Activated B cell treated with CpG ODN at 0.5 μM for 24 hours (primary cell): ENCODE data around the gene IHH. TPM values are rescaled to one million over a fixed set of nuclear protein-coding genes. Genes with fewer than 3 reads are reported as not detected.
A peak's percentile ranks its signal among the peaks of the same experiment; 100 is the strongest.

Experiments used
- ATAC-seq: fragments of 200-7000 bp; cut with Tn5 transposase; one replicate; pipeline ENCODE4 v1.10.0; 2021; ENCODE audit warnings: low read depth, mild to moderate bottlenecking, moderate library complexity
- CTCF ChIA-PET: fragments of 350-600 bp; sonication (Branson Sonifier 250); formaldehyde crosslinking; loops from one replicate; lab custom pipeline; 2021; ENCODE audit warnings: antibody characterized with exemption; lab: Charles Lee
- POLR2A ChIA-PET: fragments of 350-600 bp; sonication (Branson Sonifier 250); formaldehyde crosslinking; loops from one replicate; lab custom pipeline; 2021; ENCODE audit warnings: antibody characterized with exemption; lab: Charles Lee
- DNase-seq: peaks from one replicate; pipeline ENCODE4 v3.0.0; 2022
- H3K27ac Mint-ChIP-seq: one replicate; pipeline ENCODE4 v1.8.0; 2020; ENCODE audit warnings: mixed read lengths
- H3K27me3 Mint-ChIP-seq: one replicate; pipeline ENCODE4 v1.8.0; 2021; ENCODE audit warnings: mixed read lengths
- H3K36me3 Mint-ChIP-seq: one replicate; pipeline ENCODE4 v1.8.0; 2021; ENCODE audit warnings: low read depth, mixed read lengths
- H3K4me1 Mint-ChIP-seq: one replicate; pipeline ENCODE4 v1.8.0; 2021; ENCODE audit warnings: mixed read lengths
- H3K4me3 Mint-ChIP-seq: one replicate; pipeline ENCODE4 v1.8.0; 2020; ENCODE audit warnings: mild to moderate bottlenecking, mixed read lengths
- H3K9me3 Mint-ChIP-seq: one replicate; pipeline ENCODE4 v1.8.0; 2020; ENCODE audit warnings: mixed read lengths
- CTCF ChIP-seq: fragments of 200-600 bp; IDR thresholded peaks from one replicate; pipeline ENCODE4 v1.8.0; 2022; ENCODE audit warnings: antibody characterized with exemption, mild to moderate bottlenecking
- intact Hi-C: fragments of 100-400 bp; cut with micrococcal nuclease; formaldehyde crosslinking; loops from one replicate; pipeline ENCODE4 v1.15.1; 2024
- total RNA-seq: library from RNA; stranded (reverse); gene quantifications from 2 replicates; pipeline ENCODE4 v1.2.3, GENCODE V29; 2022

IHH gene
- 0.10 TPM in 1 of 2 replicates, not detected in the other for total RNA-seq

- no peaks in the 10 kb centered on the region for H3K36me3 Mint-ChIP-seq
- H3K4me1 Mint-ChIP-seq: peaks cover 32% of the 10 kb centered on the region
- POLR2A ChIA-PET: no interaction called here
- H3K9me3 Mint-ChIP-seq: no peaks in the 10 kb centered on the region
- H3K4me3 Mint-ChIP-seq: peak within 1 kb of the TSS; percentile 41
- no peak for TF ChIP-seq CTCF
- H3K27me3 Mint-ChIP-seq: peaks cover 52% of the 10 kb centered on the region
- ATAC-seq (no peak), DNase-seq (peak; percentile 19)
- intact Hi-C loops: no loop called here
- no peak within 1 kb of the TSS for H3K27ac Mint-ChIP-seq
- CTCF ChIA-PET: interaction anchor here (6.3 kb wide), 1 partner anchor 95 kb away, joined by 53 read pairs; no protein-coding TSS in a partner anchor
These were observed at the start of gene IHH for GRCh38 chr2:219060821-219061791. IHH (minus strand) TSS chr2:219060921; CDS start chr2:219060467, 454 bp downstream.

- H3K4me3 Mint-ChIP-seq: no peak overlapping the region
- no peaks in the 10 kb centered on the region for H3K27me3 Mint-ChIP-seq
- TF ChIP-seq CTCF: no peak
- no peak overlapping the region for H3K27ac Mint-ChIP-seq
- H3K4me1 Mint-ChIP-seq: no peaks in the 10 kb centered on the region
- intact Hi-C loops: no loop called here
- H3K9me3 Mint-ChIP-seq: no peaks in the 10 kb centered on the region
- DNase-seq: no peak
- ChIA-PET POLR2A (no interaction called here), CTCF (interaction anchor here (1.8 kb wide), 1 partner anchor 10 kb away, joined by 6 read pairs; no protein-coding TSS in a partner anchor)
- no peak for ATAC-seq
- peaks cover 17% of the 10 kb centered on the region for H3K36me3 Mint-ChIP-seq
These were observed 48.8 kb upstream of the IHH start for GRCh38 chr2:219109471-219109870.

- no peak for TF ChIP-seq CTCF
- ChIA-PET POLR2A (no interaction called here), CTCF (interaction anchor here (1.7 kb wide), 1 partner anchor 10 kb away, joined by 4 read pairs; no protein-coding TSS in a partner anchor)
- Mint-ChIP-seq H3K4me1 (peaks cover 2% of the 10 kb centered on the region), H3K27ac (no peak overlapping the region), H3K27me3 (no peaks in the 10 kb centered on the region), H3K36me3 (peaks cover 23% of the 10 kb centered on the region), H3K9me3 (no peaks in the 10 kb centered on the region), H3K4me3 (no peak overlapping the region)
- no peak for ATAC-seq
- DNase-seq: no peak
- intact Hi-C loops: no loop called here
These were observed 47.0 kb upstream of the IHH start for GRCh38 chr2:219107758-219108157.

DNA sequence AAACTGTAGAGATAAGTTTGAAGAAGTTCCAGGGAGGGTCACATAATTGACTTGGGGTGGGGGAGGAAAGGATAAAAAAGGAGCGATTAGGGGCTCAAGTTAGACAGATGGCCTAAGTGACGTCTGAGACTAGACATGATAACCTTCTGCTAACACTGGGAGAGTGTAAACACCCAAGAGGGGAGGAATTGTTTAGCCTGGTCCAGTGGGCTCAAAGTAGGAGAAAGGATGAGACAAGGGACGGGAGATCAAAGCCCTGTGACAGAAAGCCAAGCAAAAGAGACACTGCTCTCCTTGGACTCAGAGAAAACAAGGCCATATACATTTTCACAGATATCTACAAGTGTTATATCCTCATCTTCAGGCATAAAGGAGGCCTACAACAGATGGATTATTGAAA lies 45.5 kb upstream of the IHH start:
- DNase-seq (no peak), ATAC-seq (no peak)
- Mint-ChIP-seq H3K4me1 (peaks cover 2% of the 10 kb centered on the region), H3K27me3 (no peaks in the 10 kb centered on the region), H3K9me3 (no peaks in the 10 kb centered on the region), H3K27ac (no peak overlapping the region), H3K36me3 (peaks cover 28% of the 10 kb centered on the region), H3K4me3 (no peak overlapping the region)
- POLR2A ChIA-PET: no interaction called here
- no peak for TF ChIP-seq CTCF
- intact Hi-C loops: no loop called here
- CTCF ChIA-PET: interaction anchor here (1.1 kb wide), 1 partner anchor 34 kb away, joined by 3 read pairs; no protein-coding TSS in a partner anchor
